Common myeloid progenitor, CD34-positive (primary cell): ENCODE results near the gene PARN.
"Not testable (repeated sequence)": the region's sequence is repeated elsewhere in the genome, so short reads cannot be mapped to it uniquely, and the experiment has no call there.

Source experiments
- CTCF ChIA-PET: fragments of 350-600 bp; sonication (Branson Sonifier 250); formaldehyde crosslinking; loops from one replicate; lab custom pipeline; 2021; ENCODE audit warnings: antibody characterized with exemption; lab: Charles Lee
- POLR2A ChIA-PET: fragments of 350-600 bp; sonication (Branson Sonifier 250); formaldehyde crosslinking; loops from one replicate; lab custom pipeline; 2021; ENCODE audit warnings: antibody characterized with exemption; lab: Charles Lee
- DNase-seq, 3 donors: peaks; one replicate each; pipeline versions ENCODE4 v3.0.0 to v3.0.0-alpha.2; 2013
- H3K27ac ChIP-seq, 2 experiments: 1 replicate in 1 of 2; 2 replicates in 1 of 2; pipeline ENCODE4 v1.7.0; 2013; ENCODE audit warnings: inconsistent platforms in 2 of 2, low read length in 2 of 2, mild to moderate bottlenecking in 2 of 2, low read depth in 1 of 2, moderate library complexity in 1 of 2; ENCODE audit not compliant: severe bottlenecking in 2 of 2, insufficient read depth in 1 of 2, poor library complexity in 1 of 2
- H3K27me3 ChIP-seq, 5 experiments: replicated peaks in 2 of 5; 1 replicate in 3 of 5; 2 replicates in 2 of 5; pipeline versions ENCODE4 v1.6.1 to v1.7.0; 2013; ENCODE audit warnings: low read length in 4 of 5, mild to moderate bottlenecking in 2 of 5, moderate library complexity in 2 of 5, inconsistent platforms in 1 of 5; ENCODE audit not compliant: insufficient read depth in 5 of 5, control insufficient read depth in 4 of 5
- H3K36me3 ChIP-seq, 4 experiments: 1 replicate in 2 of 4; 2 replicates in 2 of 4; pipeline versions ENCODE4 v1.6.1 to v1.7.0; 2013; ENCODE audit warnings: low read length in 3 of 4, control low read depth in 1 of 4, mild to moderate bottlenecking in 1 of 4; ENCODE audit not compliant: control insufficient read depth in 4 of 4, insufficient read depth in 4 of 4
- H3K4me1 ChIP-seq, 4 experiments: 1 replicate in 3 of 4; 2 replicates in 1 of 4; pipeline versions ENCODE4 v1.6.1 to v1.7.1; 2013; ENCODE audit warnings: low read length in 3 of 4, mild to moderate bottlenecking in 3 of 4, control low read depth in 1 of 4, inconsistent platforms in 1 of 4, moderate library complexity in 1 of 4; ENCODE audit not compliant: control insufficient read depth in 4 of 4, insufficient read depth in 4 of 4; ENCODE audit errors: control extremely low read depth in 1 of 4
- H3K4me3 ChIP-seq, 7 experiments: 1 replicate in 4 of 7; 2 replicates in 3 of 7; pipeline versions ENCODE4 v1.5.1 to v1.7.0; 2013; ENCODE audit warnings: mild to moderate bottlenecking in 7 of 7, low read length in 6 of 7, moderate library complexity in 6 of 7, inconsistent platforms in 2 of 7, low read depth in 2 of 7, control low read depth in 1 of 7; ENCODE audit not compliant: insufficient read depth in 4 of 7, control insufficient read depth in 1 of 7; ENCODE audit errors: extremely low read depth in 1 of 7
- H3K9me3 ChIP-seq, 5 experiments: 1 replicate in 4 of 5; 2 replicates in 1 of 5; pipeline versions ENCODE4 v1.6.1 to v1.7.1; 2013; ENCODE audit warnings: low read length in 4 of 5, mild to moderate bottlenecking in 2 of 5, inconsistent platforms in 1 of 5, low read depth in 1 of 5, moderate library complexity in 1 of 5; ENCODE audit not compliant: control insufficient read depth in 4 of 5, insufficient read depth in 2 of 5; ENCODE audit errors: control extremely low read depth in 1 of 5
- WGBS: methylation state at CpG from one replicate; pipeline ENCODE4 v1.1.5; 2013; ENCODE audit not compliant: insufficient coverage; 5-methylcytosine and 5-hydroxymethylcytosine counted together

Gene PARN

GRCh38 chr16:14634389-14634725, 4.3 kb upstream of the PARN start:
- peak overlapping the region in 5 of 7 experiments; percentile 87 to 98 (median 94) for H3K4me3 ChIP-seq
- no peaks in the 10 kb centered on the region for H3K27me3 ChIP-seq
- 95% methylated on average over 4 of the region's 7 CpGs for WGBS
- peak overlapping the region; percentile 84 to 91 for H3K27ac ChIP-seq
- H3K9me3 ChIP-seq = no peaks in the 10 kb centered on the region
- no peak for DNase-seq
- POLR2A ChIA-PET = no interaction called here
- peaks cover 0 to 36% (median 29%) of the 10 kb centered on the region in 4 experiments for H3K4me1 ChIP-seq
- H3K36me3 ChIP-seq = peaks cover 0 to 26% (median 12%) of the 10 kb centered on the region in 4 experiments
- CTCF ChIA-PET = interaction anchor here (2.5 kb wide), 1 partner anchor 10 kb away, joined by 5 read pairs; no protein-coding TSS in a partner anchor

GRCh38 chr16:14632693-14633569, 2.9 kb upstream of the PARN start, which contains the start of gene BFAR:
Gene BFAR (plus strand): TSS chr16:14632951. CDS start chr16:14644347, 11,396 bp downstream.
- H3K27ac ChIP-seq = peak within 1 kb of the TSS; percentile 84 to 91
- under 1% methylated on average over 46 of the region's 69 CpGs for WGBS
- CTCF ChIA-PET = no interaction called here
- POLR2A ChIA-PET = interaction anchor here (1.0 to 1.1 kb wide), 2 partner anchors 7 to 27 kb away, joined by 3 read pairs; no protein-coding TSS in a partner anchor
- H3K4me1 ChIP-seq = peaks cover 9 to 45% (median 38%) of the 10 kb centered on the region in 4 experiments
- peaks cover 1 to 17% (median 7%) of the 10 kb centered on the region in 4 experiments for H3K36me3 ChIP-seq
- peak within 1 kb of the TSS; percentile 78 to 98 (median 92) for H3K4me3 ChIP-seq
- H3K27me3 ChIP-seq = no peaks in the 10 kb centered on the region
- H3K9me3 ChIP-seq = no peaks in the 10 kb centered on the region
- DNase-seq = peak; percentile 97 to 99 (median 98)

- DNase-seq, H3K27me3 ChIP-seq, POLR2A ChIA-PET, H3K9me3 ChIP-seq: not testable (repeated sequence)
- Histone ChIP-seq H3K4me1 (peaks cover 9 to 45% (median 38%) of the 10 kb centered on the region in 4 experiments), H3K4me3 (peak overlapping the region in 6 of 7 experiments; percentile 81 to 93 (median 88)), H3K27ac (peak overlapping the region; percentile 46 to 93), H3K36me3 (peaks cover 5 to 26% (median 12%) of the 10 kb centered on the region in 4 experiments)
- 88% methylated on average over 21 of the region's 29 CpGs for WGBS
- CTCF ChIA-PET = interaction anchor here (1.6 to 1.9 kb wide), 2 partner anchors 9 to 12 kb away, joined by 3 to 5 read pairs; no protein-coding TSS in a partner anchor
These were observed 715 bp upstream of the PARN start for GRCh38 chr16:14630620-14631330.

- Histone ChIP-seq H3K27me3 (no peaks in the 10 kb centered on the region), H3K4me1 (peaks cover 9 to 43% (median 38%) of the 10 kb centered on the region in 4 experiments), H3K36me3 (peaks cover 5 to 27% (median 16%) of the 10 kb centered on the region in 4 experiments), H3K27ac (peak overlapping the region; percentile 83 to 93), H3K4me3 (peak overlapping the region; percentile 81 to 93 (median 86)), H3K9me3 (no peaks in the 10 kb centered on the region)
- POLR2A ChIA-PET = no interaction called here
- peak in 1 of 3 donors; percentile 16 for DNase-seq
- CTCF ChIA-PET = interaction anchor here (1.6 to 1.9 kb wide), 2 partner anchors 11 to 14 kb away, joined by 3 to 5 read pairs; no protein-coding TSS in a partner anchor
- 1% methylated on average over 17 of the region's 17 CpGs for WGBS
These were observed 495 bp downstream of the PARN start for GRCh38 chr16:14629612-14629918.

GRCh38 chr16:14628806-14629611, 1.1 kb downstream of the PARN start:
- no peaks in the 10 kb centered on the region for H3K27me3 ChIP-seq
- POLR2A ChIA-PET = no interaction called here
- peaks cover 9 to 37% (median 33%) of the 10 kb centered on the region in 4 experiments for H3K4me1 ChIP-seq
- peak overlapping the region; percentile 81 to 93 (median 86) for H3K4me3 ChIP-seq
- CTCF ChIA-PET = interaction anchor here (1.6 to 1.9 kb wide), 2 partner anchors 11 to 14 kb away, joined by 3 to 5 read pairs; no protein-coding TSS in a partner anchor
- H3K27ac ChIP-seq = peak overlapping the region; percentile 83 to 93
- peak in 1 of 3 donors; percentile 31 for DNase-seq
- no peaks in the 10 kb centered on the region for H3K9me3 ChIP-seq
- 64% methylated on average over 9 of the region's 12 CpGs for WGBS
- peaks cover 5 to 33% (median 19%) of the 10 kb centered on the region in 4 experiments for H3K36me3 ChIP-seq

- Histone ChIP-seq H3K9me3 (no peaks in the 10 kb centered on the region), H3K27me3 (no peaks in the 10 kb centered on the region), H3K27ac (no peak overlapping the region), H3K36me3 (peaks cover 10 to 43% (median 26%) of the 10 kb centered on the region in 4 experiments), H3K4me3 (no peak overlapping the region), H3K4me1 (peaks cover 9 to 25% (median 22%) of the 10 kb centered on the region in 4 experiments)
- ChIA-PET CTCF (no interaction called here), POLR2A (no interaction called here)
- DNase-seq = no peak
- WGBS = 100% methylated on average over 3 of the region's 4 CpGs
These were observed 3.0 kb downstream of the PARN start for GRCh38 chr16:14627078-14627477.
